GM12878 (cell line): Measurements from ENCODE around the gene TOP2A. TPM values are rescaled to one million over a fixed set of nuclear protein-coding genes. Genes with fewer than 3 reads are reported as not detected.

Experiments used
- ATAC-seq: fragments of 200-7000 bp; cut with Tn5 transposase; 3 replicates; pipeline ENCODE4 v1.9.1; 2020; ENCODE audit warnings: mild to moderate bottlenecking, moderate library complexity
- BruUV-seq: library from RNA; stranded (reverse); fragments of 400-500 nt; replicated peaks from 2 replicates; lab custom pipeline; 2021; lab: Mats Ljungman, UMichigan
- CTCF ChIA-PET: fragments of 300-600 bp; sonication (Branson Sonifier 250); formaldehyde crosslinking; extraction: SDS; loops from one replicate; lab custom pipeline; 2021; ENCODE audit warnings: inconsistent platforms; lab: Yijun Ruan, JAX
- POLR2A ChIA-PET: fragments of 350-600 bp; formaldehyde crosslinking; extraction: SDS; loops from one replicate; lab custom pipeline; 2021; ENCODE audit warnings: inconsistent platforms; lab: Charles Lee
- RAD21 ChIA-PET: fragments of 300-600 bp; sonication (Branson Sonifier 250); formaldehyde crosslinking; loops from one replicate; lab custom pipeline; 2023; ENCODE audit warnings: antibody characterized with exemption; ENCODE audit not compliant: unreplicated experiment; lab: Charles Lee
- SMC1A ChIA-PET: fragments of 300-600 bp; sonication (Branson Sonifier 250); formaldehyde crosslinking; loops from one replicate; lab custom pipeline; 2023; ENCODE audit not compliant: unreplicated experiment, uncharacterized antibody; lab: Charles Lee
- DNase-seq: peaks from one replicate; pipeline ENCODE4 v3.0.0-alpha.2; 2011; ENCODE audit warnings: low read depth, low spot score
- FAIRE-seq: peaks from 3 replicates; lab custom pipeline; 2011; peaks lifted over from hg19 to GRCh38; lab: Jason Lieb, UNC
- H2AFZ ChIP-seq: 2 replicates; pipeline ENCODE4 v1.6.0; 2011; ENCODE audit warnings: low read depth, low read length, control low read depth; ENCODE audit not compliant: control insufficient read depth
- H3K27ac ChIP-seq: 2 replicates; pipeline ENCODE4 v1.5.1; 2011; ENCODE audit warnings: control low read depth; ENCODE audit not compliant: control insufficient read depth, insufficient read depth
- H3K27me3 ChIP-seq, 2 experiments: replicated peaks in 1 of 2; 2 replicates each; pipeline versions ENCODE4 v1.6.0 to v1.6.1; 2011; ENCODE audit warnings: low read length in 1 of 2; ENCODE audit not compliant: control insufficient read depth in 2 of 2, insufficient read depth in 2 of 2
- H3K36me3 ChIP-seq, 2 experiments: 2 replicates each; pipeline ENCODE4 v1.5.1; 2011; ENCODE audit warnings: low read length in 1 of 2; ENCODE audit not compliant: control insufficient read depth in 2 of 2, insufficient read depth in 2 of 2
- H3K4me1 ChIP-seq: 2 replicates; pipeline ENCODE4 v1.6.1; 2011; ENCODE audit warnings: mild to moderate bottlenecking, low read length, moderate library complexity, mixed read lengths; ENCODE audit not compliant: control insufficient read depth, insufficient read depth
- H3K4me2 ChIP-seq: 2 replicates; pipeline ENCODE4 v1.6.0; 2011; ENCODE audit warnings: control low read depth; ENCODE audit not compliant: control insufficient read depth, insufficient read depth
- H3K4me3 ChIP-seq: fragments of 200-600 bp; sonication (generic); 2 replicates; pipeline ENCODE4 v1.5.1; 2016
- H3K79me2 ChIP-seq: 2 replicates; pipeline ENCODE4 v1.6.0; 2011; ENCODE audit warnings: low read length; ENCODE audit not compliant: control insufficient read depth, insufficient read depth
- H3K9ac ChIP-seq: 2 replicates; pipeline ENCODE4 v1.8.0; 2011; ENCODE audit warnings: low read length, control low read depth, mixed read lengths; ENCODE audit not compliant: control insufficient read depth, insufficient read depth
- H3K9me3 ChIP-seq: replicated peaks from 3 replicates; pipeline ENCODE4 v1.5.1; 2011; ENCODE audit warnings: mild to moderate bottlenecking, low read length; ENCODE audit not compliant: control insufficient read depth, insufficient read depth
- H4K20me1 ChIP-seq: 2 replicates; pipeline ENCODE4 v1.6.0; 2011; ENCODE audit not compliant: control insufficient read depth, insufficient read depth
- ATF2 ChIP-seq: IDR thresholded peaks from 2 replicates; pipeline ENCODE4 v1.6.1; 2012; ENCODE audit warnings: low read length, inconsistent platforms
- BCLAF1 ChIP-seq: fragments of 450-650 bp; IDR thresholded peaks from 2 replicates; pipeline ENCODE4 v1.6.1; 2017; ENCODE audit warnings: antibody characterized with exemption, mild to moderate bottlenecking, moderate library complexity
- GABPA ChIP-seq: IDR thresholded peaks from 2 replicates; pipeline ENCODE4 v1.6.1; 2014; ENCODE audit warnings: antibody characterized with exemption, low read depth, mild to moderate bottlenecking, inconsistent platforms
- IRF3 ChIP-seq: fragments of 450-650 bp; IDR thresholded peaks from 2 replicates; pipeline ENCODE4 v1.6.1; 2014; ENCODE audit warnings: mild to moderate bottlenecking
- SMAD5 ChIP-seq: IDR thresholded peaks from 2 replicates; pipeline ENCODE4 v1.6.1; 2016; ENCODE audit warnings: antibody characterized with exemption, low read depth
- SRF ChIP-seq, 2 experiments: IDR thresholded peaks; 2 replicates each; pipeline ENCODE4 v1.6.1; 2011; ENCODE audit warnings: low read depth in 2 of 2, low read length in 2 of 2, mild to moderate bottlenecking in 1 of 2, moderate library complexity in 1 of 2
- USF2 ChIP-seq: IDR thresholded peaks from 2 replicates; pipeline ENCODE4 v1.6.1; 2011; ENCODE audit warnings: low read depth, low read length, improper control_type of control experiment, borderline replicate concordance
- whole genome bisulfite sequencing: methylation state at CpG from one replicate; pipeline ENCODE4 v1.1.6; 2016; ENCODE audit warnings: low lambda C conversion rate; ENCODE audit not compliant: insufficient replicate concordance, insufficient coverage; ENCODE audit errors: missing lambda C conversion rate; 5-methylcytosine and 5-hydroxymethylcytosine counted together
- in situ Hi-C: fragments of 300-500 bp; cut with MboI; formaldehyde crosslinking; loops from 9 replicates; pipeline ENCODE4 v1.14.3; 2018; ENCODE audit warnings: mixed read lengths
- intact Hi-C: fragments of 100-400 bp; cut with micrococcal nuclease; formaldehyde crosslinking; loops from one replicate; pipeline ENCODE4 v1.14.2; 2022; ENCODE audit not compliant: unreplicated experiment
- polyA plus RNA-seq, 11 experiments: library from polyadenylated mRNA; depleted of rRNA in 4 of 11; unstranded in 6 of 11; stranded (reverse) in 5 of 11; fragments of >200 nt; fragmentation: Nextera tagmentation in 4 of 11; fragmentation: Illumina TruSeq in 1 of 11; extraction: Ambion mirVana in 4 of 11; extraction: Trizol in 1 of 11; gene quantifications; 1 replicate in 1 of 11; 2 replicates in 10 of 11; pipeline versions ENCODE4 v1.2.1 to v1.2.3, GENCODE V29; 2011 to 2016; ENCODE audit warnings: inconsistent platforms in 2 of 11, missing spikeins in 2 of 11, low read depth in 1 of 11
- total RNA-seq, 4 experiments: library from RNA; depleted of rRNA in 3 of 4; stranded (reverse); fragments of >200 nt in 3 of 4; fragmentation: Illumina TruSeq in 1 of 4; extraction: Trizol in 1 of 4; gene quantifications; 2 replicates each; pipeline versions ENCODE4 v1.2.1 to v1.2.3, GENCODE V29; 2013 to 2021

The TOP2A gene
- total and polyA plus RNA-seq, 10 of the 15 experiments (the other 5 are each of a cell fraction or from before 2014, with no cell fraction given): 117 to 275 (median 232) TPM

- Histone ChIP-seq H3K27me3 (no peaks in the 10 kb centered on the region), H4K20me1 (no peaks in the 10 kb centered on the region), H3K4me1 (peaks cover 29% of the 10 kb centered on the region), H3K4me2 (no peak overlapping the region), H3K79me2 (peaks cover 23% of the 10 kb centered on the region), H3K36me3 (peaks cover 15 to 45% of the 10 kb centered on the region in 2 experiments), H3K9ac (no peak overlapping the region), H3K27ac (no peak overlapping the region), H3K4me3 (no peak overlapping the region), H2AFZ (no peak overlapping the region), H3K9me3 (no peaks in the 10 kb centered on the region)
- ChIA-PET SMC1A (no interaction called here), POLR2A (no interaction called here), CTCF (interaction anchor here (0.6 to 1.2 kb wide), 2 partner anchors 9 to 81 kb away, joined by 3 to 4 read pairs; no protein-coding TSS in a partner anchor), RAD21 (no interaction called here)
- FAIRE-seq (no peak), DNase-seq (no peak), ATAC-seq (no peak)
- in situ Hi-C loops (no loop called here), intact Hi-C loops (no loop called here)
- TF ChIP-seq IRF3: no peak
- no peak for TF ChIP-seq SMAD5
- TF ChIP-seq ATF2: no peak
- TF ChIP-seq SRF (IDR thresholded peaks at IDR 0.05; ENCODE audit: low read depth in 2 of 2, low read length in 2 of 2): no peak
- TF ChIP-seq USF2: no peak
- TF ChIP-seq GABPA: no peak
- TF ChIP-seq BCLAF1: no peak
- WGBS: 92% methylated on average over 10 of the region's 10 CpGs
- BruUV-seq: no TSS peak
These were observed 68.2 kb downstream of the TOP2A start for GRCh38 chr17:40349477-40349894.
